Aorta (tissue), 5 donors: ENCODE measurements around the gene MAP1LC3B2. TPM values are rescaled to one million over a fixed set of nuclear protein-coding genes. Genes with fewer than 3 reads are reported as not detected.
"Not testable (repeated sequence)": the region's sequence is repeated elsewhere in the genome, so short reads cannot be mapped to it uniquely, and the experiment has no call there.

Experiments used
- ATAC-seq: fragments of 200-7000 bp; cut with Tn5 transposase; one replicate; pipeline ENCODE4 v1.9.1; 2022; ENCODE audit warnings: moderate library complexity; ENCODE audit not compliant: low FRiP score
- DNase-seq, 2 donors: peaks; one replicate each; pipeline ENCODE4 v3.0.0-alpha.2; 2020
- H3K27ac ChIP-seq, 2 donors: one replicate each; pipeline ENCODE4 v1.5.1; 2013; ENCODE audit warnings: low read length in 2 of 2, mild to moderate bottlenecking in 2 of 2, moderate library complexity in 2 of 2, control low read depth in 1 of 2, inconsistent platforms in 1 of 2, low read depth in 1 of 2
- H3K27me3 ChIP-seq, 2 donors: one replicate each; pipeline ENCODE4 v1.6.1; 2013; ENCODE audit warnings: control low read depth in 1 of 2, low read length in 1 of 2, mild to moderate bottlenecking in 1 of 2, moderate library complexity in 1 of 2; ENCODE audit not compliant: insufficient read depth in 2 of 2, control insufficient read depth in 1 of 2
- H3K36me3 ChIP-seq, 2 donors: one replicate each; pipeline ENCODE4 v1.6.1; 2013; ENCODE audit warnings: control low read depth in 1 of 2, low read length in 1 of 2, mild to moderate bottlenecking in 1 of 2; ENCODE audit not compliant: insufficient read depth in 2 of 2, control insufficient read depth in 1 of 2
- H3K4me1 ChIP-seq, 2 donors: one replicate each; pipeline ENCODE4 v1.6.1; 2013; ENCODE audit warnings: low read length in 2 of 2, control low read depth in 1 of 2, mild to moderate bottlenecking in 1 of 2, moderate library complexity in 1 of 2; ENCODE audit not compliant: insufficient read depth in 2 of 2, control insufficient read depth in 1 of 2
- H3K4me3 ChIP-seq, 2 donors: one replicate each; pipeline ENCODE4 v1.5.1; 2013; ENCODE audit warnings: low read length in 2 of 2, control low read depth in 1 of 2, mild to moderate bottlenecking in 1 of 2
- H3K9me3 ChIP-seq: one replicate; pipeline ENCODE4 v1.6.1; 2013; ENCODE audit warnings: mild to moderate bottlenecking, low read length; ENCODE audit not compliant: control insufficient read depth
- WGBS, 2 donors: extraction: QIAGEN DNeasy Blood & Tissue Kit; methylation state at CpG; one replicate each; pipeline ENCODE4 v1.1.7; 2013; 5-methylcytosine and 5-hydroxymethylcytosine counted together
- intact Hi-C, 2 donors: fragments of 100-400 bp; cut with DNase I; formaldehyde crosslinking; loops; one replicate each; pipeline versions ENCODE4 v1.14.2 to v1.15.0; 2022
- polyA plus RNA-seq, 2 donors: library from polyadenylated mRNA; stranded (reverse); fragments of 200-250 nt; gene quantifications; one replicate each; pipeline ENCODE4 v1.2.3, GENCODE V29; 2013
- total RNA-seq, 2 donors: library from RNA; stranded (reverse); fragmentation: NEBNext Ultra II Directional; extraction: Animal tissue kit (Norgen Biotek cat#: 25700); gene quantifications; one replicate each; pipeline ENCODE4 v1.2.1, GENCODE V29; 2021
- donor health status: healthy with polysubstance abuse.
- donor health status: Bipolar disorder and iron deficiency.
- donor health status: DM: no; HTN: no; CAD: no.
- donor health status: DM: no; HTN: no; CAD: no.
- donor health status: DM: yes; HTN: yes; CAD: no.

The MAP1LC3B2 gene
- total and polyA plus RNA-seq, 4 donors, result 1.0 to 3.5 (median 2.7) TPM

DNA sequence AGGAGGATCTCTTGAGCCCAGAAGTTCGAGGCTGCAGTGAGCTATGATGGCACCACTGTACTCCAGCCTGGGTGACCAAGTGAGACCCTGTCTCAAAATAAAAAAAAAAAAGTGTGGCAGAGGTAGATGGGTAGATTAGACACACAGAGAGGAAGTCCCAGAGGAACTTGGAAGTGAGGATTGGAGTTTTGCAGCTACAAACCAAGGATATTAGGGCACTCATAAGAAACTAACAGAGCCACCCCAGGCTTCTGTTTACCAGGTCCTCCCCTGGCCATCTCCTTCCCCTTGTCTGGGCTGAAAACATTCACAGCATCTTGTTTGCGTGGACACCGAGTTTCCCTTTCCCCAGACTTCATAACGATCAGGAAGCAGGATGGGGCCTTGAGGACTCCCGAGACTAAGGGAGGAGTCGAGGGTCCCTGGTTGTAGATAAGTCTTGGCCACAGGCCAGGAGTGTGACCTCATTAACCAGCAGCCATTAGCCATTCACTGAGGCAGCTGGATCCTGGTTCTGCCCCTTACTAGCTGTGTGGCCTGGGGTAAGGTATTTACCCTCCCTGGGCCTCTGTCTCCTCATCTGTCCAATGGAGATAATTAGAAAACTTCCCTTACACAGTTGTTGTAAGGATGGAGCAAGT, 2.1 kb downstream of the MAP1LC3B2 start:
- Histone ChIP-seq H3K27ac (no peak overlapping the region), H3K4me1 (no peaks in the 10 kb centered on the region), H3K9me3 (no peaks in the 10 kb centered on the region), H3K36me3 (no peaks in the 10 kb centered on the region), H3K4me3 (no peak overlapping the region), H3K27me3 (no peaks in the 10 kb centered on the region)
- intact Hi-C loops, result no loop called here
- DNase-seq (no peak), ATAC-seq (no peak)
- 78 to 82% methylated on average over 6 of the region's 6 CpGs for WGBS, 2 donors

DNA sequence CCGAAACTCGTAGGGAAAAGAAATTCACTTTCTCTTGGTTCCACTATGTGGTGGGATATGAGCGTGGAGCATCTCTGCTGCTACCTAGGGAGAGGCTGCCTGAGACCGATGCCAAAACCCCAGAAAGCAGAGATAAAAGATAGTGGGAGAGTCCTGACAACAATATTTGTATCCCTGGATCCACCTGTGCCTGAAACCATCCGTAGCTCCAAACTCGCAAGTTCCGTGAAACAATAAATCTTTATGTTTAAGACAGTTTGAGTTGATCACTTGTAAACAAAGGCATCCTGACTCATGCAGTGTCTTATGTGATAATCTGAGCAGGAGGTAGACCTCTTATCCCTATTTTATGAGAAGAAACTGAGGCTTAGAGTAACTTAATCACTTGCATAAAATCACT, 2.9 kb downstream of the MAP1LC3B2 start:
- intact Hi-C loops, result no loop called here
- WGBS, 2 donors, result 88 to 96% methylated on average over 7 of the region's 7 CpGs
- H3K27me3 ChIP-seq, result no peaks in the 10 kb centered on the region

DNA sequence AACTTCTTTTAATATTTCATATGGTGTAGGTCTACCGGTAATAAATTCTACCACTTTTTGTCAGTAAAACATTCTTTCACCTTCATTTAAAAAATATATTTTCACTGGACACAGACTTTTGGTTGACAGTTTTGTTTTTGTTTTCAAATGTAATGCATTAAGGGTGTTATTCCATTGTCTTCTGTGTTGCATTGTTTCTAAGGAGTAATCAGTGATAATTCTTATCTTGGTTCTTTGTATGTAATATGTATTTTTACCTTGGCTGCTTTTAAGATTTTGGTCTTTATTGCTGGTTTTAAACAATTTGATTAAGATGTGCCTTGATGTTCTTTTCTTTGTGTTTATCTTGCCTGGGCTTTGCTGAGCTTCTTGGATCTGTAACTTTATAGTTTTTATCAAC, 4.1 kb downstream of the MAP1LC3B2 start:
- Histone ChIP-seq H3K36me3 (no peaks in the 10 kb centered on the region), H3K4me1 (no peaks in the 10 kb centered on the region), H3K4me3 (no peak overlapping the region), H3K27ac (no peak overlapping the region), H3K9me3 (no peaks in the 10 kb centered on the region), H3K27me3 (no peaks in the 10 kb centered on the region)
- ATAC-seq (no peak), DNase-seq (no peak)
- WGBS, 2 donors, result 98 to 99% methylated on average over 1 of the region's 1 CpG
- intact Hi-C loops, result no loop called here

More for the DNA sequence above, 2.9 kb downstream of the MAP1LC3B2 start:
- Histone ChIP-seq H3K4me1 (no peaks in the 10 kb centered on the region), H3K9me3 (no peaks in the 10 kb centered on the region), H3K36me3 (no peaks in the 10 kb centered on the region), H3K27ac (no peak overlapping the region), H3K4me3 (no peak overlapping the region)
- ATAC-seq (no peak), DNase-seq (no peak)

DNA sequence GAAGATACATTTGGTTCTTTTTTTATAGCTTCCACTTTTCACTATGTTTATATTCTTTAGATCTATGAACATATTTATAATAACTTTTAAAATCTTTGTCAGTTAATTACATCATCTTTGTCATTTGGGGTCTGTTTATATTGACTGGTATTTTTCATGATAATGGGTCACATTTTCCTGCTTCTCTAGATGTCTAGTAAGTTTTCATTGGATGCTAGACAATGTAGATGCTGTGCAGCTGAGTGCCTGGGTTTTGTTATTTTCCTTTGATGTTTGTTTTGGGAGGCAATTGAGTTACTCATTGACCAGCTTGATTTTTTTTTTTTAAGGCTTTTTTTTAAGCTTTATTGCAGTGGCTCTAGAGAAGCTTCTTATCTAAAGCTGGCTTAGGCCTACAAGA, 4.9 kb downstream of the MAP1LC3B2 start:
- intact Hi-C loops, result no loop called here
- DNase-seq (no peak), ATAC-seq (no peak)

DNA sequence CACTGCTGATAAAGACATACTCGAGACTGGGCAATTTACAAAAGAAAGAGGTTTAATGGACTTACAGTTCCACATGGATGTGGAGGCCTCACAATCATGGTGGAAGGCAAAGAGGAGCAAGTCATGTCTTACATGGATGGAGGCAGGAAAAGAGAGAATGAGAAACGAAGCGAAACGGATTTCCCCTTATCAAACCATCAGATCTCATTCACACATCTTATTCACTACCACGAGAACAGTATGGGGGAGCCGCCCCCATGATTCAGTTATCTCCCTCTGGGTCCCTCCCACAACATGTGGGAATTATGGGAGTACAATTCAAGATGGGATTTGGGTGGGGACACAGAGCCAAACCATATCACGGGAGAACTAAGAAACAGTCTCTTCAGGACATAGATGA, 6.0 kb downstream of the MAP1LC3B2 start:
- 94 to 97% methylated on average over 7 of the region's 7 CpGs for WGBS, 2 donors
- H3K4me1 ChIP-seq, H3K27ac ChIP-seq, H3K4me3 ChIP-seq, intact Hi-C loops, DNase-seq, H3K9me3 ChIP-seq, ATAC-seq, H3K36me3 ChIP-seq, H3K27me3 ChIP-seq: not testable (repeated sequence)

More for the DNA sequence above, 4.9 kb downstream of the MAP1LC3B2 start:
- Histone ChIP-seq H3K4me3 (no peak overlapping the region), H3K36me3 (no peaks in the 10 kb centered on the region), H3K27me3 (no peaks in the 10 kb centered on the region), H3K9me3 (no peaks in the 10 kb centered on the region), H3K27ac (no peak overlapping the region), H3K4me1 (no peaks in the 10 kb centered on the region)

DNA sequence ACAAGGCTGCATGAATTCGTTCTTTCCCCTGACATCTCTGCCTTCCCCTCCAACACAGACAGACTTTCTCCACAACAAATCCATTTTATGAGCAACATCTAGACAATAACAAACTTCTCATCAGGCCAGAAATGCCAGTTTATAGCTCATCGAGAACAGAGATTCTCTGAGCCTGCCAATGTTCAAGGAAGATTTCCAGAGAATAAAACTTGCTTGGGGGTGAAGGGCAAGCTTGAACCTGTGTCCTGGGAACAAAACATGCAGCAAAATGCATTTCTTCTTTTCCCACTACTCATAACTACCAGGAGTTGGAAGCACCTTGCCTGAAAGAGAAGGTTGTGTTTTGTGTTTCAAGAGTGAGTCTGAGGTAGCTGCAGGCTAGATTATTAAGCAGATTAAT, 6.8 kb downstream of the MAP1LC3B2 start:
- DNase-seq, result no peak
- Histone ChIP-seq H3K27me3 (no peaks in the 10 kb centered on the region), H3K36me3 (no peaks in the 10 kb centered on the region), H3K4me1 (no peaks in the 10 kb centered on the region), H3K27ac (no peak overlapping the region), H3K9me3 (no peaks in the 10 kb centered on the region), H3K4me3 (no peak overlapping the region)
- intact Hi-C loops, result no loop called here
- ATAC-seq, result no peak
- WGBS, 2 donors, result 93 to 99% methylated on average over 2 of the region's 2 CpGs

DNA sequence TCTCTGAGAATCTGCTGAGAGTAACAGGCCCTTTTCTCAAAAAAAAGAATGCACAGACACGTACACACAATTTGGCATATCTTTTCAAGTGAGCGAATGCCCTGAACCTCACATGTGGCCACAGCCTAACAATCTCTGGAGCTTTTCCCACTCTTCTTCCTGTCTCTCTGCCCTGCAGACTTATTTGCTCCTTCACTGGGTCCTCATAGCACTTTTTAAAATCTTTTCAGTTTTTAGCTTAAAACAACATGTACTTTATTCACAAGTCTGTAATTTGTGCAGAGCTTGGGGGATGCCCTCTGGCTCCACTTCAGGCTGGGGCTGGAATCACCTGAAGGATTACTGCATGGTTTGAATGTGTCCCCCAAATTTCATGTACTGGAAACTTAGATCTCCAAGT, 9.0 kb downstream of the MAP1LC3B2 start:
- H3K4me3 ChIP-seq, result no peak overlapping the region
- ATAC-seq, result no peak
- no peak overlapping the region for H3K27ac ChIP-seq
- no peaks in the 10 kb centered on the region for H3K9me3 ChIP-seq
- DNase-seq, result no peak
- intact Hi-C loops, result no loop called here
- no peaks in the 10 kb centered on the region for H3K27me3 ChIP-seq
- 92 to 94% methylated on average over 2 of the region's 2 CpGs for WGBS, 2 donors
- no peaks in the 10 kb centered on the region for H3K4me1 ChIP-seq
- no peaks in the 10 kb centered on the region for H3K36me3 ChIP-seq

DNA sequence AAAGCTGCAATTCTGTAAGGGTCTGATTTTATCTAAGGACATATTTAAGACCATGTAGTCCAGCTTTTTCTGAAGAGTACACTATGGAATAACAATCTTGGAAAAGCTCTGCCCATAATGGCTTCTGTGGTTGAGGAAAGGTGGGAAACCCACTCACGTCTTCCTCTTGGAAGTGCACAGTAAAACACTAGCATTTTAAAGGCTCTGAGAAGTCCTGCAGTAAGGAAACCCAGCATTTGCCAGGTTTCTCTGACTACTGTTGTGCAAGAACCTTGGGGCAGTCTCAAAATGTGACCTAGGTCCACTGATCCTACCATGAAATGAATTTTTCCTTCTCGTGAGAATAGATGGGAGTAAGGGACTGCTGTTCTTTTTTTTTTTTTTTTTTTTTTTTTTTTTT, 11.9 kb downstream of the MAP1LC3B2 start:
- no peak for ATAC-seq
- no peak for DNase-seq
- H3K27ac ChIP-seq, result no peak overlapping the region
- no peaks in the 10 kb centered on the region for H3K4me1 ChIP-seq
- no peaks in the 10 kb centered on the region for H3K27me3 ChIP-seq
- no peak overlapping the region for H3K4me3 ChIP-seq
- H3K36me3 ChIP-seq, result no peaks in the 10 kb centered on the region
- H3K9me3 ChIP-seq, result no peaks in the 10 kb centered on the region
- intact Hi-C loops, result no loop called here
- 93 to 96% methylated on average over 2 of the region's 2 CpGs for WGBS, 2 donors

DNA sequence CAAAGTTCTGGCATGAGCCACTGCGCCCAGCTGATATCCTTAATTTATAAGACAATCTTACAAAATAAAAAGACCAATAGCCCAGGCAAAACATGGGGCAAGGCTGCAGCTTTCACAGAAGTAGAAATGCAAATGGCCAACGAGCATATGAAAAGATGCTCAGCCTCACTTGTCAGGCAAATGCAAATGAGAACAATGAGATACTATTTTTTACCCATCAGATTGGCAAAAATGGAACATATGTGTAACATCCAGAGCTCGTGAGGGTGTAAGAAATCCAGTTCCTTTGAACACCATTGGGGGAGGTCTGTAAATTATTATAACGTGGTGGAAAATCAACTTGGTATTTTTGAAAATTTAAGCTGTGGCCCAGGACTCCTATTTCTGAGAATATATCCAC, 14.6 kb downstream of the MAP1LC3B2 start:
- H3K4me1 ChIP-seq, result no peaks in the 10 kb centered on the region
- 92 to 93% methylated on average over 4 of the region's 4 CpGs for WGBS, 2 donors
- H3K4me3 ChIP-seq, result no peak overlapping the region
- H3K27ac ChIP-seq, result no peak overlapping the region
- ATAC-seq, result no peak
- no peaks in the 10 kb centered on the region for H3K36me3 ChIP-seq
- no peaks in the 10 kb centered on the region for H3K27me3 ChIP-seq
- no peak for DNase-seq
- intact Hi-C loops, result no loop called here
- no peaks in the 10 kb centered on the region for H3K9me3 ChIP-seq
